Stimulated activated CD8-positive, alpha-beta memory T cell treated with anti-CD3 and anti-CD28 coated beads, Interleukin-15, amount 100 ng/mL, for 4 hours (primary cell): ENCODE results near the gene TSC2.
"Not testable (repeated sequence)": the region's sequence is repeated elsewhere in the genome, so short reads cannot be mapped to it uniquely, and the experiment has no call there.

ENCODE experiments used
- DNase-seq, 2 donors: peaks; one replicate each; pipeline ENCODE4 v3.0.0-alpha.2; 2020; ENCODE audit warnings: low read depth in 2 of 2

TSC2 gene

GRCh38 chr16:2105291-2105690 is 57.5 kb downstream of the TSC2 start:
- DNase-seq = not testable (repeated sequence)

GRCh38 chr16:2105769-2106168 is 58.0 kb downstream of the TSC2 start:
- DNase-seq = not testable (repeated sequence)

- not testable (repeated sequence) for DNase-seq
Observed at GRCh38 chr16:2106211-2106610, 58.4 kb downstream of the TSC2 start.

GRCh38 chr16:2107121-2107790 is 59.5 kb downstream of the TSC2 start:
- not testable (repeated sequence) for DNase-seq

- DNase-seq = not testable (repeated sequence)
Observed at GRCh38 chr16:2107791-2108125, 60.0 kb downstream of the TSC2 start.

- not testable (repeated sequence) for DNase-seq
Observed at GRCh38 chr16:2108446-2109270, 60.9 kb downstream of the TSC2 start.

- DNase-seq = not testable (repeated sequence)
Observed at GRCh38 chr16:2109271-2109580, 61.4 kb downstream of the TSC2 start.

GRCh38 chr16:2109872-2110271 is 62.1 kb downstream of the TSC2 start:
- DNase-seq = not testable (repeated sequence)

- DNase-seq = not testable (repeated sequence)
Observed at GRCh38 chr16:2110332-2111008, 62.7 kb downstream of the TSC2 start.

- DNase-seq = not testable (repeated sequence)
Observed at GRCh38 chr16:2111009-2111353, 63.2 kb downstream of the TSC2 start.

- DNase-seq = not testable (repeated sequence)
Observed at GRCh38 chr16:2111412-2112335, 63.9 kb downstream of the TSC2 start.

- not testable (repeated sequence) for DNase-seq
Observed at GRCh38 chr16:2112539-2113106, 64.8 kb downstream of the TSC2 start.

- not testable (repeated sequence) for DNase-seq
Observed at GRCh38 chr16:2114225-2114624, 66.4 kb downstream of the TSC2 start.

GRCh38 chr16:2114885-2115590 is 67.3 kb downstream of the TSC2 start:
- not testable (repeated sequence) for DNase-seq

GRCh38 chr16:2115591-2115973 is 67.8 kb downstream of the TSC2 start:
- no peak for DNase-seq

- DNase-seq = not testable (repeated sequence)
Observed at GRCh38 chr16:2116428-2116827, 68.6 kb downstream of the TSC2 start.

- DNase-seq = not testable (repeated sequence)
Observed at GRCh38 chr16:2117341-2117740, 69.6 kb downstream of the TSC2 start.

- DNase-seq = not testable (repeated sequence)
Observed at GRCh38 chr16:2117960-2118722, 70.4 kb downstream of the TSC2 start.

GRCh38 chr16:2121325-2121724 is 73.5 kb downstream of the TSC2 start:
- DNase-seq = not testable (repeated sequence)

GRCh38 chr16:2121853-2122252 is 74.1 kb downstream of the TSC2 start:
- DNase-seq = no peak
